PC-9 (cell line): ENCODE measurements around the gene CBFA2T3. TPM values are rescaled to one million over a fixed set of nuclear protein-coding genes. Genes with fewer than 3 reads are reported as not detected.

Experiments used
- BruUV-seq: library from RNA; stranded (reverse); fragments of 400-500 nt; replicated peaks from 2 replicates; lab custom pipeline; 2021; lab: Mats Ljungman, UMichigan
- CTCF ChIA-PET: fragments of 300-600 bp; sonication (Branson Sonifier 250); formaldehyde crosslinking; loops from one replicate; lab custom pipeline; 2022; ENCODE audit warnings: antibody characterized with exemption; lab: Charles Lee
- POLR2A ChIA-PET: fragments of 300-600 bp; sonication (Branson Sonifier 250); formaldehyde crosslinking; loops from one replicate; lab custom pipeline; 2022; ENCODE audit warnings: antibody characterized with exemption; ENCODE audit not compliant: unreplicated experiment; lab: Charles Lee
- DNase-seq, 2 experiments: peaks; one replicate each; pipeline versions ENCODE4 v3.0.0 to v3.0.0-alpha.2; 2015 to 2022; ENCODE audit warnings: mixed read lengths in 1 of 2
- H2AFZ ChIP-seq: fragments of 200-600 bp; sonication (generic); 2 replicates; pipeline ENCODE4 v1.8.1; 2017; ENCODE audit warnings: antibody characterized with exemption
- H3F3A ChIP-seq: fragments of 200-600 bp; sonication (generic); 2 replicates; pipeline ENCODE4 v1.8.1; 2017; ENCODE audit warnings: antibody characterized with exemption, mild to moderate bottlenecking, low read depth; ENCODE audit not compliant: insufficient read depth
- H3K27ac ChIP-seq: fragments of 200-600 bp; sonication (generic); 2 replicates; pipeline ENCODE4 v1.6.1; 2016; ENCODE audit warnings: mixed run types
- H3K27me3 ChIP-seq: fragments of 200-600 bp; sonication (generic); 2 replicates; pipeline ENCODE4 v1.6.1; 2016; ENCODE audit warnings: low read depth, mixed run types; ENCODE audit not compliant: insufficient read depth
- H3K36me3 ChIP-seq: fragments of 200-600 bp; sonication (generic); 2 replicates; pipeline ENCODE4 v1.6.1; 2016; ENCODE audit warnings: low read depth, mixed run types
- H3K4me1 ChIP-seq: fragments of 200-600 bp; sonication (generic); replicated peaks from 2 replicates; pipeline ENCODE4 v1.6.1; 2016; ENCODE audit warnings: mixed run types; ENCODE audit not compliant: insufficient read depth
- H3K4me2 ChIP-seq: fragments of 200-600 bp; sonication (generic); 2 replicates; pipeline ENCODE4 v1.6.1; 2017; ENCODE audit warnings: mixed run types
- H3K4me3 ChIP-seq: fragments of 200-600 bp; sonication (generic); 2 replicates; pipeline ENCODE4 v1.6.1; 2016; ENCODE audit warnings: mixed run types
- H3K79me2 ChIP-seq: fragments of 200-600 bp; sonication (generic); 2 replicates; pipeline ENCODE4 v1.6.1; 2017; ENCODE audit warnings: low read depth, mixed run types
- H3K9me2 ChIP-seq: fragments of 200-600 bp; sonication (generic); 2 replicates; pipeline ENCODE4 v1.8.1; 2017; ENCODE audit warnings: mild to moderate bottlenecking; ENCODE audit not compliant: insufficient read depth
- H3K9me3 ChIP-seq: fragments of 200-600 bp; sonication (generic); 2 replicates; pipeline ENCODE4 v1.8.1; 2016; ENCODE audit warnings: low read depth; ENCODE audit not compliant: insufficient read depth
- H4K20me1 ChIP-seq: fragments of 200-600 bp; sonication (generic); 2 replicates; pipeline ENCODE4 v1.8.1; 2017; ENCODE audit not compliant: insufficient read depth
- CTCF ChIP-seq: fragments of 200-600 bp; sonication (generic); conservative IDR thresholded peaks from 2 replicates; pipeline ENCODE4 v1.6.1; 2017; ENCODE audit warnings: mixed run types, antibody characterized with exemption, mild to moderate bottlenecking, moderate library complexity
- EZH2 ChIP-seq: fragments of 200-600 bp; sonication (generic); IDR thresholded peaks from 2 replicates; pipeline ENCODE4 v1.8.0; 2017; ENCODE audit warnings: antibody characterized with exemption, low read depth
- intact Hi-C: fragments of 100-400 bp; cut with micrococcal nuclease; formaldehyde crosslinking; loops from one replicate; pipeline ENCODE4 v1.10.0; 2022; ENCODE audit not compliant: unreplicated experiment
- total RNA-seq: library from RNA; stranded (reverse); gene quantifications from 2 replicates; pipeline ENCODE4 v1.2.3, GENCODE V29; 2021

The CBFA2T3 gene
- total RNA-seq, 1 experiment from 2014 or later: 1.0 TPM

- ChIA-PET POLR2A (interaction anchor here (0.6 kb wide), 1 partner anchor 108 kb away, joined by 3 read pairs; no protein-coding TSS in a partner anchor), CTCF (no interaction called here)
- TF ChIP-seq CTCF (no peak), EZH2 (no peak; the same call in 1 of the 2 replicates)
- DNase-seq: no peak
- H3K4me2 ChIP-seq: no peak overlapping the region
- no peaks in the 10 kb centered on the region for H3K79me2 ChIP-seq
- no peaks in the 10 kb centered on the region for H4K20me1 ChIP-seq
- H3F3A ChIP-seq: no peaks in the 10 kb centered on the region
- peaks cover 10% of the 10 kb centered on the region; the same call in 1 of the 2 replicates for H3K9me3 ChIP-seq
- H3K27me3 ChIP-seq: peaks cover 50% of the 10 kb centered on the region
- intact Hi-C loops: no loop called here
- no peaks in the 10 kb centered on the region for H3K4me1 ChIP-seq
- H2AFZ ChIP-seq: no peak overlapping the region
- no peak overlapping the region for H3K27ac ChIP-seq
- H3K9me2 ChIP-seq: no peaks in the 10 kb centered on the region
- H3K36me3 ChIP-seq: no peaks in the 10 kb centered on the region
- BruUV-seq: no TSS peak
- no peak overlapping the region for H3K4me3 ChIP-seq
These were observed 24.4 kb upstream of the CBFA2T3 start for GRCh38 chr16:89001117-89002027.

- Histone ChIP-seq H3F3A (no peaks in the 10 kb centered on the region), H3K4me1 (no peaks in the 10 kb centered on the region), H3K27me3 (peaks cover 49% of the 10 kb centered on the region), H3K9me3 (peaks cover 10% of the 10 kb centered on the region; the same call in 1 of the 2 replicates), H3K4me2 (no peak overlapping the region), H2AFZ (no peak overlapping the region), H3K27ac (no peak overlapping the region), H3K4me3 (no peak overlapping the region), H4K20me1 (no peaks in the 10 kb centered on the region), H3K36me3 (no peaks in the 10 kb centered on the region), H3K9me2 (no peaks in the 10 kb centered on the region), H3K79me2 (no peaks in the 10 kb centered on the region)
- TF ChIP-seq EZH2 (no peak), CTCF (no peak)
- ChIA-PET POLR2A (no interaction called here), CTCF (no interaction called here)
- BruUV-seq: no TSS peak
- DNase-seq: no peak
- intact Hi-C loops: no loop called here
These were observed 23.4 kb upstream of the CBFA2T3 start for GRCh38 chr16:89000207-89000959.

- H4K20me1 ChIP-seq: no peaks in the 10 kb centered on the region
- TF ChIP-seq CTCF: no peak
- no peak for TF ChIP-seq EZH2
- H2AFZ ChIP-seq: no peak overlapping the region
- no TSS peak for BruUV-seq
- ChIA-PET POLR2A (no interaction called here), CTCF (no interaction called here)
- H3K9me2 ChIP-seq: no peaks in the 10 kb centered on the region
- H3F3A ChIP-seq: no peaks in the 10 kb centered on the region
- intact Hi-C loops: no loop called here
- H3K27me3 ChIP-seq: peaks cover 49% of the 10 kb centered on the region
- H3K4me1 ChIP-seq: no peaks in the 10 kb centered on the region
- H3K79me2 ChIP-seq: no peaks in the 10 kb centered on the region
- H3K9me3 ChIP-seq: peaks cover 10% of the 10 kb centered on the region; the same call in 1 of the 2 replicates
- H3K4me2 ChIP-seq: no peak overlapping the region
- no peak for DNase-seq
- H3K36me3 ChIP-seq: no peaks in the 10 kb centered on the region
- no peak overlapping the region for H3K27ac ChIP-seq
- no peak overlapping the region for H3K4me3 ChIP-seq
These were observed 22.6 kb upstream of the CBFA2T3 start for GRCh38 chr16:88999457-89000206.
